Limb (tissue), 2 donors: ENCODE measurements around the gene HPCAL1.
"Not testable (repeated sequence)": the region's sequence is repeated elsewhere in the genome, so short reads cannot be mapped to it uniquely, and the experiment has no call there.

Experiments used
- DNase-seq, 2 donors: peaks; one replicate each; pipeline ENCODE4 v3.0.0-alpha.2; 2016; ENCODE audit errors: extremely low spot score in 2 of 2

The HPCAL1 gene

DNA sequence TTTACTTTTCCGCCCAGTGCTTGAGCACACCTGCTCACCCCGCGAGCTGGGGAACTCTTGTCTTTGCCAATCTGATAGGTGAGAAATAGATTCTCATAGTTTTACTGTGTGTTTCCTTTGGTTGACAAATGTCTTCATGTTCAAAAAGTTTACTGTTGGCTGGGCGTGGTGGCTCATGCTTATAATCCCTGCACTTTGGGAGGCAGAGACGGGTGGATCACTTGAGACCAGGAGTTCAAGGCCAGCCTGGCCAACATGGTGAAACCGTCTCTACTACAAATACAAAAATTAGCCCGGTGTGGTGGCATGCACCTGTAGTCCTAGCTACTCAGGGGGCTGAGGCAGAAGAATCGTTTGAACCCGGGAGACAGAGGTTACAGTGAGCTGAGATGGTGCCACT lies 135.1 kb downstream of the HPCAL1 start:
- DNase-seq, result no peak

DNA sequence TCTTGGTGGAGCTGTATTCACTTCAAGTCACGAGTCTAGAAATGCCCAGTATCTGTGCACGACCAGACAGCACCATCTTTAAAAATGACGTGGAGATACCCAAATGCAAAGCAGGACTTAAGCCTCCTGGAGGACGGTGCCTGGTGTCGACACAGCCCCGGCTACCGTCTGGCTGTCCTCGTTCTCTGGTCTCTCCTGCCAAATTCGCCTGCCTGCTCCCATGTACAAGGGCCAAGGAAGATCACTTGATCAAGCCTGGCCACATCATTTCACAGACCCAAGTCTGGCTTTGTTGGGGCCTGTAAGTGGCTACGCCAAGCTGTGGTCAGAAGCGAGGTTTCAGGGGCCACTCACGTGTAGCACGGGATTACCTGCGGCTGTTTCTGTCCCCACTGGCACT lies 136.0 kb downstream of the HPCAL1 start:
- DNase-seq, result no peak

GRCh38 chr2:10439185-10439879 lies 136.6 kb downstream of the HPCAL1 start:
- DNase-seq, result no peak

GRCh38 chr2:10439971-10440370 lies 137.3 kb downstream of the HPCAL1 start:
- no peak for DNase-seq

- no peak for DNase-seq
Observed at GRCh38 chr2:10440736-10441135, 138.0 kb downstream of the HPCAL1 start.

GRCh38 chr2:10441948-10442347 lies 139.2 kb downstream of the HPCAL1 start:
- no peak for DNase-seq

GRCh38 chr2:10442469-10443126 lies 139.9 kb downstream of the HPCAL1 start:
- DNase-seq, result not testable (repeated sequence)

DNA sequence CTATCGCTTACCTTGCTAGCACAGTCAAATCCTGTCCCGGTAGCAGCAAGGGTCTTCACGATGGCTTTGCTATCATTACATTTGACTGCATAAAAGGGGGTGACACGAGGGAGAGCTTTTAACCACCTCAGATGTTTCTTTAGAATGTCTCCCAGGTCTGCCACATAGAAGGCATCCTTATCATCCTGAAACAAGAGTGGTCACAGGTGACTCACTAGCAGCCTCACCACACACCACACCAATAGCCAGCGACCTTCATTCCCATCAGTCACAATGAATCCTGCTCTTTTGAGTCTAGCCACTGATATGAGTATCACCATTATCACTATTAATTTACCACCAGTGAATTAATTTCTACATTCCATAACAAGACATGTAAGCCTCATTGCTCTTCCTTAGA lies 141.8 kb downstream of the HPCAL1 start:
- no peak for DNase-seq

DNA sequence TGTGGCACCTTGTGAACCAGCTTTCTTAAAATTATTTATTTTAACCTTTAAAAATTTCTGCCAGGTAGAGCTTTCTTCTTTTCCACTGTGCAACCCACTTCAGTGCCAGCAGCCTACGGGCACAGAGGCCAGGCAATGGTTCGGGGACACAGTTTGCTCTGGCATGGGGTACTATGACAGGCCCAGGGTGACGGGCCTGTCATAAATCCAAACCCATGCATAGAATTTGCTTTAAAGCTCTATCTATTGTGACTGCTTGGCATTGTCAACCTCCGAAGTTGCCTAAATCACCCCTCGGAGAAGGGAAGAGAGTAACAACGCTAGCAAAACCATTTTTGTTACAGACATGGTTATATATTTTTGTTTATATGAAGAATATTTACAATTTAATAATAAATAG lies 143.9 kb downstream of the HPCAL1 start:
- no peak for DNase-seq

GRCh38 chr2:10447300-10447894 lies 144.7 kb downstream of the HPCAL1 start:
- peak; percentile 42 to 76 for DNase-seq

GRCh38 chr2:10447895-10448575 lies 145.3 kb downstream of the HPCAL1 start, which contains the start of gene ODC1:
ODC1 (minus strand) TSS chr2:10448327; CDS start chr2:10445032, 3,295 bp downstream.
- peak; percentile 93 to 97 for DNase-seq

- peak in 1 of 2 donors; percentile 94 for DNase-seq
Observed at GRCh38 chr2:10448576-10449485, 146.1 kb downstream of the HPCAL1 start.

DNA sequence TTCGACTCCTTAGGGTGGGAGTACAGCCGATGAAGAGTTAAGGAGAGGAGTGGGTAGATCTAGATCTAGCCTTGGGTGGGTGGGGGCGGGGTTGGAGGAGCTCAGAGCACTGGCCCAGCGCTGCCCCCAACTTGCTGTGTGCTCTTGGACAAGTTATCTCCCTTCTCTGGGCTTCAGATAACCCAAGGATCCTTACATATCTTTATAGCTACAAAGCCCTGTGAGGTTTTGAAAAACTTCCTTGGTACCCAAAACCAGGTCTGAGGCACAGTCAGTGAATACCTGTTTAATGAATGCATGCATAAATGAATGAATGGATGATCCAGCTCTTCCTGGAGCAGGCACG lies 146.8 kb downstream of the HPCAL1 start:
- DNase-seq, result no peak

GRCh38 chr2:10449838-10450691 lies 147.4 kb downstream of the HPCAL1 start:
- DNase-seq, result no peak

- no peak for DNase-seq
Observed at GRCh38 chr2:10451819-10452218, 149.1 kb downstream of the HPCAL1 start.

DNA sequence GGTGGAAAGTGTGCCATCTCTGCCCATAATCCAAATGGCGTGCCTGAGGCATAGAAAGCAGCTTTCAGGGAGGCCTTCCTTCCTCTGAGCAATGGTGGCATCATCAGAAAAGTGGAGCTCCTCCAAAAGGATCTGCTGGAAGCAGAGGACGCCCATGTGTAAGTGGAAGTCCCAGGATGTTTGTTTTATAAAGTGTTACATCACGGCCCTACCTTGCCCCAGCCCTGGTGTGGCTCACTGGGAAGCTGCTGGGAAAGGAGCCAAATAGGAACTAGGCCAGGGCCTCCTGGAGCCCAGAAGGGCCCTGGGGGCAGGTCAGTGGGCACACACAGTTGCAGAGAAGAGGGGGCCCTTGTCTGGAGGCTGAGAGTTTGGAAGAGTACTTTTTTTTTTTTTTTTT lies 149.6 kb downstream of the HPCAL1 start:
- DNase-seq, result no peak

DNA sequence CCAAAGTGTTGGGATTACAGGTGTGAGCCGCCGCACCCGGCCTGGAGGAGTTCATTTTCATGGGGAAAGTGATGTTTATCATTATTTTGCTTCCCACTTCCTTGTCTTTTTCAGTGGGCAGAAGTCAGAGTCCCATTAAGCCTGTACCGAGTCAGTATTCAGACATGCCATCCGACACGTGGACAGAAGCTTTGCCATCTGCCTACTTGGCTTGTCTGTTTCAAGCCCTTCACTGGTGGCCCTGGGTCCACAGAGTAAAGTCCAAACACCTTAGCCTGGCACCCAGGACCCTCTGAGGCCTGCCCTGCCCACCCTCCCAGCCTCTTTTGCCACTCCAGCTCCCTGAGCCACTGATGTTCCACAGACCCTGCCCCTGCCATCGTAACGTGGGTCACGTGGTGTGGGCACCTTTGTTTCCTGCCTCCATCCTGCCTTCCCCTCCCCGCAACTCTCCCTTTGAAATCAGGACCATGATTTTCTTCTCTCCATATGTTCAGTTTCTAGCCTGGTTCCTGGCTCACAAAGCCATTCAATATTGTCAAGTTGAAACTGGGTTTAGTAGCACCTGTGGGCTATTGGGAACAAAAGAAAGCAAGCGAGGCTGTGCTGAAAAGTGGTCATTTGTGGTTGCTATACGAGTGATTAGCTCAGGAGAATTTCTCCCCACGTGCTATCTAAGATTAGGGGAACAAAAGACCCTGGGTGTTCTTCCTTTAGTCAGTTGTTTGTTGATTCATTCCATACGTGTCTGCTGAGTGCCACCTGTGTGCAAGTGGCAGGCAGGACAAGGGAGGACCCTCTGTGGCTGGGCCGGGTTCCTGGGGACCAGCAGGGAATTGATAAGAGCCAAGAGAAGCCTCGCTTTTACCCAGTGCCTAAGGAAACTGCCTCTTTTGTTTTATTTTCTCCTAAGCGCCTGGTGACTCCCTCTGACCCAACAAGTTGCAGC lies 150.5 kb downstream of the HPCAL1 start:
- no peak for DNase-seq

- DNase-seq, result no peak
Observed at GRCh38 chr2:10453905-10454298, 151.2 kb downstream of the HPCAL1 start.

GRCh38 chr2:10454505-10454904 lies 151.8 kb downstream of the HPCAL1 start:
- DNase-seq, result no peak
